Heart left ventricle (tissue), 16 donors: ENCODE results near the gene CFI. TPM values are rescaled to one million over a fixed set of nuclear protein-coding genes. Genes with fewer than 3 reads are reported as not detected.
A peak's percentile ranks its signal among the peaks of the same experiment; 100 is the strongest.

Experiments used
- ATAC-seq, 4 donors: fragments of 200-7000 bp; cut with Tn5 transposase; one replicate each; pipeline ENCODE4 v1.9.1; 2020 to 2022; ENCODE audit warnings: moderate library complexity in 4 of 4, mild to moderate bottlenecking in 3 of 4, moderate number of reproducible peaks in 1 of 4
- DNase-seq, 5 donors: peaks; one replicate each; pipeline ENCODE4 v3.0.0-alpha.2; 2020
- H3K27ac ChIP-seq, 12 donors: fragments of 200-600 bp; sonication (generic) in 4 of 12; one replicate each; pipeline versions ENCODE4 v1.5.0 to v1.8.0; 2016 to 2022; ENCODE audit warnings: mild to moderate bottlenecking in 2 of 12
- H3K27me3 ChIP-seq, 9 donors: fragments of 200-600 bp; sonication (generic) in 2 of 9; one replicate each; pipeline versions ENCODE4 v1.5.1 to v1.8.0; 2016 to 2022; ENCODE audit warnings: mild to moderate bottlenecking in 3 of 9
- H3K36me3 ChIP-seq, 9 donors: fragments of 200-600 bp; sonication (generic) in 2 of 9; one replicate each; pipeline versions ENCODE4 v1.5.0 to v1.8.0; 2018 to 2022; ENCODE audit warnings: mild to moderate bottlenecking in 2 of 9
- H3K4me1 ChIP-seq, 12 donors: fragments of 200-600 bp; sonication (generic) in 4 of 12; one replicate each; pipeline versions ENCODE4 v1.5.0 to v1.8.0; 2016 to 2022; ENCODE audit warnings: mild to moderate bottlenecking in 3 of 12
- H3K4me3 ChIP-seq, 12 donors: fragments of 200-600 bp; sonication (generic) in 4 of 12; one replicate each; pipeline versions ENCODE4 v1.5.0 to v1.8.0; 2017 to 2022; ENCODE audit warnings: mild to moderate bottlenecking in 9 of 12, moderate library complexity in 4 of 12
- H3K9me3 ChIP-seq, 12 donors: fragments of 200-600 bp; sonication (generic) in 4 of 12; one replicate each; pipeline versions ENCODE4 v1.5.0 to v1.8.0; 2016 to 2022; ENCODE audit warnings: mild to moderate bottlenecking in 1 of 12
- POLR2A ChIP-seq, 2 donors: fragments of 450-650 bp; IDR thresholded peaks; one replicate each; pipeline ENCODE4 v1.6.1; 2017; ENCODE audit warnings: antibody characterized with exemption in 2 of 2, mild to moderate bottlenecking in 2 of 2, moderate library complexity in 2 of 2
- WGBS, 4 donors: extraction: QIAGEN DNeasy Blood & Tissue Kit in 2 of 4; methylation state at CpG; one replicate each; pipeline versions ENCODE4 v1.1.5 to v1.1.7; 2013 to 2018; 5-methylcytosine and 5-hydroxymethylcytosine counted together
- intact Hi-C, 10 donors: fragments of 100-400 bp; cut with DNase I; formaldehyde crosslinking; loops; one replicate each; pipeline versions ENCODE4 v1.11.1 to v1.14.2; 2022
- polyA plus RNA-seq, 2 donors: library from polyadenylated mRNA; stranded (reverse); fragments of 200-250 nt; gene quantifications; one replicate each; pipeline ENCODE4 v1.2.3, GENCODE V29; 2013
- total RNA-seq, 9 donors: library from RNA; depleted of rRNA in 2 of 9; stranded (reverse); fragments of >200 nt in 2 of 9; fragmentation: NEBNext Ultra II Directional in 3 of 9; extraction: Animal tissue kit (Norgen Biotek cat#: 25700) in 3 of 9; gene quantifications; one replicate each; pipeline versions ENCODE4 v1.1.0 to v1.2.4, GENCODE V29; 2016 to 2023
- TF ChIP-seq, protein P1 (sequence below), 12 donors: fragments of 200-600 bp; sonication (generic) in 4 of 12; IDR thresholded peaks; one replicate each; pipeline versions ENCODE4 v1.5.0 to v1.8.0; 2018 to 2022; ENCODE audit warnings: antibody characterized with exemption in 12 of 12, mild to moderate bottlenecking in 5 of 12
- donor health status: ischemic (EF 13 %, LVEDD 7.1; RV severe dilation, severe dysfunction).
- donor health status: healthy with polysubstance abuse.
- donor health status: DM: no; HTN: yes; CAD: no.
- donor health status: DM: no; HTN: no; CAD: no.
- donor health status: ischemic (EF 25% LVEDD 6.9; RV normal size, moderate dysfunction).
- donor health status: ischemic (EF 25% LVEDD 5.7; RV mildly dilated, moderate dysfunction).
- donor health status: healthy.
- donor health status: DM: yes; HTN: yes; CAD: no.
- donor health status: ischemic (EF 35%, LVEDD 5.7; RV mildly dilated, moderate dysfunction).
- donor health status: nonischemic (EF 11% LVEDD 7.7; RV severe dilation, severe dysfunction).
- donor health status: DM: yes; HTN: yes; CAD: no.
- donor health status: PGD.
- donor health status: ischemic (EF 29% LVEDD 5.4; RV normal size, mild dysfunction).
- donor health status: nonischemic (EF 23%, LVEDD 6.1; RV moderate dilation, normal function).

CFI gene
- total and polyA plus RNA-seq, 11 donors: 6.2 to 52.0 (median 9.0) TPM

DNA sequence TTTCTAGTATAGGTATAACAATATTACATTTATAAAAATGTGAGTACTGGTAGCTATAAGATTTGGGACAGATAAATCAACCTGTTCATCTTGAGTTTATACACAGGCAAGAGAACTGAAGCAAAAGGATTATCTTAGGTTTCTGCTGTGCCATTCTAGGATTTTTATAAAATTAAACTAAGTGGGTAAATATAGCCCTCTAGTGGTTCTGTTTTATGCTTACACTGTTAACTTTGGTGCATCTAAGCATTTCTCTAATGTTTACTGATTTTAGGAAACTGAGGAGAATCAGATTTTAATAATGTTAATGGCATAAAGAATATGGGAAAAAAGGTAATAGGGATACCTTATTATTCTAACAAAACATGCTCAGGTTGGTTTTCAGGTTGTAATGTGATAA lies 24.9 kb upstream of the CFI start:
- DNase-seq: no peak
- no peak for ATAC-seq
- Histone ChIP-seq H3K27me3 (no peaks in the 10 kb centered on the region), H3K27ac (no peak overlapping the region), H3K4me3 (no peak overlapping the region), H3K4me1 (no peaks in the 10 kb centered on the region), H3K36me3 (peaks cover 0 to 46% (median 37%) of the 10 kb centered on the region in 9 donors), H3K9me3 (no peaks in the 10 kb centered on the region)
- TF ChIP-seq, protein P1, sequence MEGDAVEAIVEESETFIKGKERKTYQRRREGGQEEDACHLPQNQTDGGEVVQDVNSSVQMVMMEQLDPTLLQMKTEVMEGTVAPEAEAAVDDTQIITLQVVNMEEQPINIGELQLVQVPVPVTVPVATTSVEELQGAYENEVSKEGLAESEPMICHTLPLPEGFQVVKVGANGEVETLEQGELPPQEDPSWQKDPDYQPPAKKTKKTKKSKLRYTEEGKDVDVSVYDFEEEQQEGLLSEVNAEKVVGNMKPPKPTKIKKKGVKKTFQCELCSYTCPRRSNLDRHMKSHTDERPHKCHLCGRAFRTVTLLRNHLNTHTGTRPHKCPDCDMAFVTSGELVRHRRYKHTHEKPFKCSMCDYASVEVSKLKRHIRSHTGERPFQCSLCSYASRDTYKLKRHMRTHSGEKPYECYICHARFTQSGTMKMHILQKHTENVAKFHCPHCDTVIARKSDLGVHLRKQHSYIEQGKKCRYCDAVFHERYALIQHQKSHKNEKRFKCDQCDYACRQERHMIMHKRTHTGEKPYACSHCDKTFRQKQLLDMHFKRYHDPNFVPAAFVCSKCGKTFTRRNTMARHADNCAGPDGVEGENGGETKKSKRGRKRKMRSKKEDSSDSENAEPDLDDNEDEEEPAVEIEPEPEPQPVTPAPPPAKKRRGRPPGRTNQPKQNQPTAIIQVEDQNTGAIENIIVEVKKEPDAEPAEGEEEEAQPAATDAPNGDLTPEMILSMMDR (IDR thresholded peaks at IDR 0.05): peak; percentile 44 to 66 (median 54)
- no peak for TF ChIP-seq POLR2A (IDR thresholded peaks at IDR 0.05)
- intact Hi-C loops: loop anchor here in 9 of 10 donors (1.0 to 10.0 kb wide), 5 partner anchors 122 to 404 kb away; partner anchors contain the start of gene CASP6 (in 2 of the 9)

DNA sequence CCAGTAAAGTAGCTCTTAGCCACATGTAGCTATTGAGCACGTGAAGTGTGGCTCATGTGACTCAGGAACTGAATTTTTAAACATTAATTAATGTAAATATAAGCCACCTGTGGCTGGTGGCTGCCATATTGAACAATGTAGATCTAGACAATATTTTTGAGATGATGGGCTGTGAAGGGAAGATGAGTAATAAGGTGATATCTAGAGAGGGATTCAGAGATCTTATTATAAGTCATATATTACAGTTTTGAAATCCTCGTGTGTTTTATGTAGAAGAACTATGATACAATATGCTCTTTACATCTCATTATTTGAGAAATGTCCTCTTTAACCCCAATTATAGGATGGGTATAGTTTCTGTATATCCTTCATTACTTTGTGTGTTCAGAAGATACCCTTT lies 19.4 kb upstream of the CFI start:
- peaks cover 0 to 87% (median 71%) of the 10 kb centered on the region in 9 donors for H3K36me3 ChIP-seq
- no peak overlapping the region for H3K27ac ChIP-seq
- WGBS, 4 donors: 81 to 91% (median 85%) methylated on average over 2 of the region's 2 CpGs
- intact Hi-C loops: loop anchor here in 3 of 10 donors (5.0 to 10.0 kb wide), 3 partner anchors 116 to 389 kb away; partner anchors contain the start of genes CASP6 (in 2 of the 3) and SEC24B (in 1 of the 3)
- TF ChIP-seq, protein P1 (IDR thresholded peaks at IDR 0.05): no peak
- TF ChIP-seq POLR2A (IDR thresholded peaks at IDR 0.05): no peak
- H3K4me1 ChIP-seq: peaks cover 0 to 15% (median 8%) of the 10 kb centered on the region in 12 donors
- DNase-seq (no peak), ATAC-seq (no peak)
- H3K27me3 ChIP-seq: no peaks in the 10 kb centered on the region
- no peak overlapping the region for H3K4me3 ChIP-seq
- no peaks in the 10 kb centered on the region for H3K9me3 ChIP-seq

DNA sequence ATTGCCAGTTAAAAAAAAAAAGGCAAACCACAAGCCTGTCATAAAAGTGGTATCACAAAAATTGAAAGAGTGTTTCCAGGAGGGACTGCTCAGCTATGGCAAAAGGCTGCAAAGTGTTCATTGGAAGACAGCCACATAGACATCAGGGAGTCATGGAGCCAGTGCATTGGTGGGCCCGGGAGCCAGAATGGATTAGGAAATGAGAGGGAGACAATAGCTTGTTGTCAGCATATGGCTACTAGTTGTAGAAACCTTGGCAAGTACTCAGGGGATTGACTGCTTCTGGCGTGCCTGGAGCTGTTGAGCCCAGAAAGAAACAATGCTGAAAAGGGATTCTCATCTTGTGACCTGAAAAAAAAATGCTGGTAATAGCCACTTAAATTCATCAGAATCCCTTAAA lies 18.8 kb upstream of the CFI start:
- Histone ChIP-seq H3K36me3 (peaks cover 0 to 81% (median 69%) of the 10 kb centered on the region in 9 donors), H3K4me1 (peaks cover 0 to 15% (median 9%) of the 10 kb centered on the region in 12 donors), H3K27ac (no peak overlapping the region), H3K27me3 (no peaks in the 10 kb centered on the region), H3K4me3 (no peak overlapping the region), H3K9me3 (no peaks in the 10 kb centered on the region)
- WGBS, 4 donors: 44 to 56% (median 50%) methylated on average over 2 of the region's 2 CpGs
- TF ChIP-seq, protein P1 (IDR thresholded peaks at IDR 0.05): no peak
- TF ChIP-seq POLR2A (IDR thresholded peaks at IDR 0.05): no peak
- ATAC-seq (no peak), DNase-seq (no peak)
- intact Hi-C loops: loop anchor here in 3 of 10 donors (5.0 to 10.0 kb wide), 3 partner anchors 116 to 388 kb away; partner anchors contain the start of genes CASP6 (in 2 of the 3) and SEC24B (in 1 of the 3)

DNA sequence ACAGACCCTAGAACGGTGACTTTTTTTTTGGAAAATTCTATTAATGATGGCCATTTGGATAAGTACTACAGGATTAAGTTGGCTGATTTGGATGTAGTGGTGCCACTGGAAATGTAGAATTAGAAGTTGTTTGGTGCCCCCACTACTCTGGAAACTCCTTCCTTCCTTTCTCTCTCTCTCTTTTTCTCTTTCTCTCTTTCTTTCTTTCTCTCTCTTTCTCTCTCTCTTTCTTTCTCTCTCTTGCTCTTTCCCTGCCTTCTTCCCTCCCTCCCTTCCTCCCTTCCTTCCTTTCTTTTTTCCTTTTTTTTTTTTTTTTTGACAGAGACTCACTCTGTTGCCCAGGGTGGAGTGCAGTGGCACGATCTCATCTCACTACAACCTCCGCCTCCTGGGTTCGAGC lies 16.5 kb upstream of the CFI start:
- no peak overlapping the region for H3K4me3 ChIP-seq
- H3K36me3 ChIP-seq: peaks cover 0 to 58% (median 47%) of the 10 kb centered on the region in 9 donors
- WGBS, 4 donors: 92 to 95% (median 94%) methylated on average over 4 of the region's 4 CpGs
- no peaks in the 10 kb centered on the region for H3K9me3 ChIP-seq
- ATAC-seq (no peak), DNase-seq (no peak)
- H3K27me3 ChIP-seq: no peaks in the 10 kb centered on the region
- peaks cover 0 to 21% (median 13%) of the 10 kb centered on the region in 12 donors for H3K4me1 ChIP-seq
- H3K27ac ChIP-seq: no peak overlapping the region
- intact Hi-C loops: loop anchor here in 8 of 10 donors (5.0 to 10.0 kb wide), 9 partner anchors 86 to 1196 kb away; partner anchors contain the start of genes CASP6 (in 6 of the 8), SEC24B (in 4 of the 8), EGF (in 1 of the 8) and MCUB (in 1 of the 8)
- TF ChIP-seq, protein P1 (IDR thresholded peaks at IDR 0.05): no peak
- no peak for TF ChIP-seq POLR2A (IDR thresholded peaks at IDR 0.05)
